Natural killer cell (primary cell): ENCODE results near the gene TAS2R30. TPM values are rescaled to one million over a fixed set of nuclear protein-coding genes. Genes with fewer than 3 reads are reported as not detected.
"Not testable (repeated sequence)": the region's sequence is repeated elsewhere in the genome, so short reads cannot be mapped to it uniquely, and the experiment has no call there.

Experiments
- ATAC-seq, 3 donors: fragments of 150-1000 bp in 2 of 3; fragments of 200-7000 bp in 1 of 3; cut with Tn5 transposase; 1 replicate in 1 of 3; 2 replicates in 2 of 3; pipeline ENCODE4 v1.10.0; 2021; ENCODE audit warnings: mild to moderate bottlenecking in 2 of 3, moderate library complexity in 2 of 3
- DNase-seq, 2 donors: peaks; one replicate each; pipeline versions ENCODE4 v3.0.0 to v3.0.0-alpha.2; 2013 to 2021; ENCODE audit warnings: mixed read lengths in 1 of 2
- H3K27ac ChIP-seq: one replicate; pipeline ENCODE4 v1.5.1; 2013; ENCODE audit warnings: mild to moderate bottlenecking, low read length
- H3K27me3 ChIP-seq: one replicate; pipeline ENCODE4 v1.6.1; 2013; ENCODE audit warnings: low read length; ENCODE audit not compliant: control insufficient read depth, insufficient read depth
- H3K36me3 ChIP-seq: one replicate; pipeline ENCODE4 v1.6.1; 2013; ENCODE audit warnings: low read length; ENCODE audit not compliant: control insufficient read depth, insufficient read depth
- H3K4me1 ChIP-seq: one replicate; pipeline ENCODE4 v1.6.1; 2013; ENCODE audit warnings: low read length; ENCODE audit not compliant: control insufficient read depth, insufficient read depth
- H3K4me3 ChIP-seq: one replicate; pipeline ENCODE4 v1.5.1; 2013; ENCODE audit warnings: low read length
- H3K9me3 ChIP-seq: one replicate; pipeline ENCODE4 v1.6.1; 2013; ENCODE audit warnings: low read length; ENCODE audit not compliant: control insufficient read depth, insufficient read depth
- H3K27ac Mint-ChIP-seq, 2 donors: one replicate each; pipeline ENCODE4 v1.8.0; 2022; ENCODE audit warnings: mild to moderate bottlenecking in 2 of 2, mixed read lengths in 2 of 2, moderate library complexity in 1 of 2
- H3K27me3 Mint-ChIP-seq, 2 donors: one replicate each; pipeline ENCODE4 v1.8.0; 2022; ENCODE audit warnings: low read depth in 2 of 2, mixed read lengths in 2 of 2
- H3K36me3 Mint-ChIP-seq: one replicate; pipeline ENCODE4 v1.8.0; 2022; ENCODE audit warnings: mixed read lengths
- H3K4me1 Mint-ChIP-seq, 2 donors: one replicate each; pipeline ENCODE4 v1.8.0; 2022; ENCODE audit warnings: mixed read lengths in 2 of 2
- H3K4me3 Mint-ChIP-seq: one replicate; pipeline ENCODE4 v1.8.0; 2022; ENCODE audit warnings: mild to moderate bottlenecking, moderate library complexity, mixed read lengths
- H3K9me3 Mint-ChIP-seq, 2 donors: one replicate each; pipeline ENCODE4 v1.8.0; 2022; ENCODE audit warnings: mixed read lengths in 2 of 2
- WGBS: methylation state at CpG from one replicate; pipeline ENCODE4 v1.1.7; 2013; ENCODE audit warnings: missing lambda C conversion rate; ENCODE audit not compliant: insufficient coverage; 5-methylcytosine and 5-hydroxymethylcytosine counted together
- intact Hi-C: fragments of 100-400 bp; cut with micrococcal nuclease; formaldehyde crosslinking; loops from one replicate; pipeline ENCODE4 v1.14.2; 2022
- total RNA-seq, 4 donors: library from RNA; stranded (reverse); fragments of 120-200 nt in 1 of 4; gene quantifications; one replicate each; pipeline versions ENCODE4 v1.2.3 to v1.2.4, GENCODE V29; 2013 to 2022
- TF ChIP-seq, protein P1 (sequence below): fragments of 200-600 bp; IDR thresholded peaks from one replicate; pipeline ENCODE4 v1.8.0; 2022; ENCODE audit warnings: antibody characterized with exemption

TAS2R30 gene
- total RNA-seq, 3 donors from 2014 or later (not counting 1 experiment from before 2014, with no cell fraction given), result 6.9 to 9.7 (median 6.9) TPM

DNA sequence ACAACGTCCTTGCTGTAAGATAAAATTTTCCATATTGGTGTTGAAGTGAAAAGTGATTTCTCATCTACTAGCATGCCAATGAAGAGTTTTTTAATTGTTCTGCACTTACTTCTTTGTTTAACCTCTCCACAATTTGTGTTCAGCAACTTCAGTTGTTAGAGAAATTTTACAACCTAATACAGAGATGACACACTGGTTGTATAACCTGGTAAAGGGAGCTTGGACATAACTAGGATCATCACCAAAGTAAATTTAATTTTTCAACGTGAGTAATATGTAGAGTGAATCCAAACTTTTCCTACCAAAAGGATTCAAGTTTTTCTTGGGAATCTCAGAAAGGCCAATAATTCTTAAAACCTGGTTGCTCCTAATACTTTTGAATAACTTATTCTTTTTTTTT lies 28.9 kb downstream of the TAS2R30 start:
- H3K4me3 ChIP-seq, result no peak overlapping the region
- Mint-ChIP-seq H3K27me3 (no peaks in the 10 kb centered on the region), H3K9me3 (peaks cover 0 to 5% of the 10 kb centered on the region in 2 donors), H3K27ac (no peak overlapping the region), H3K4me3 (no peak overlapping the region), H3K4me1 (peaks cover 45 to 49% of the 10 kb centered on the region in 2 donors), H3K36me3 (no peaks in the 10 kb centered on the region)
- ATAC-seq, result no peak
- 100% methylated on average over 1 of the region's 2 CpGs for WGBS
- no peak for DNase-seq
- H3K27me3 ChIP-seq, result no peaks in the 10 kb centered on the region
- intact Hi-C loops, result no loop called here
- TF ChIP-seq, protein P1, sequence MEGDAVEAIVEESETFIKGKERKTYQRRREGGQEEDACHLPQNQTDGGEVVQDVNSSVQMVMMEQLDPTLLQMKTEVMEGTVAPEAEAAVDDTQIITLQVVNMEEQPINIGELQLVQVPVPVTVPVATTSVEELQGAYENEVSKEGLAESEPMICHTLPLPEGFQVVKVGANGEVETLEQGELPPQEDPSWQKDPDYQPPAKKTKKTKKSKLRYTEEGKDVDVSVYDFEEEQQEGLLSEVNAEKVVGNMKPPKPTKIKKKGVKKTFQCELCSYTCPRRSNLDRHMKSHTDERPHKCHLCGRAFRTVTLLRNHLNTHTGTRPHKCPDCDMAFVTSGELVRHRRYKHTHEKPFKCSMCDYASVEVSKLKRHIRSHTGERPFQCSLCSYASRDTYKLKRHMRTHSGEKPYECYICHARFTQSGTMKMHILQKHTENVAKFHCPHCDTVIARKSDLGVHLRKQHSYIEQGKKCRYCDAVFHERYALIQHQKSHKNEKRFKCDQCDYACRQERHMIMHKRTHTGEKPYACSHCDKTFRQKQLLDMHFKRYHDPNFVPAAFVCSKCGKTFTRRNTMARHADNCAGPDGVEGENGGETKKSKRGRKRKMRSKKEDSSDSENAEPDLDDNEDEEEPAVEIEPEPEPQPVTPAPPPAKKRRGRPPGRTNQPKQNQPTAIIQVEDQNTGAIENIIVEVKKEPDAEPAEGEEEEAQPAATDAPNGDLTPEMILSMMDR, result no peak
- H3K36me3 ChIP-seq, result no peaks in the 10 kb centered on the region
- H3K27ac ChIP-seq, result no peak overlapping the region
- peaks cover 9% of the 10 kb centered on the region for H3K4me1 ChIP-seq
- no peaks in the 10 kb centered on the region for H3K9me3 ChIP-seq

DNA sequence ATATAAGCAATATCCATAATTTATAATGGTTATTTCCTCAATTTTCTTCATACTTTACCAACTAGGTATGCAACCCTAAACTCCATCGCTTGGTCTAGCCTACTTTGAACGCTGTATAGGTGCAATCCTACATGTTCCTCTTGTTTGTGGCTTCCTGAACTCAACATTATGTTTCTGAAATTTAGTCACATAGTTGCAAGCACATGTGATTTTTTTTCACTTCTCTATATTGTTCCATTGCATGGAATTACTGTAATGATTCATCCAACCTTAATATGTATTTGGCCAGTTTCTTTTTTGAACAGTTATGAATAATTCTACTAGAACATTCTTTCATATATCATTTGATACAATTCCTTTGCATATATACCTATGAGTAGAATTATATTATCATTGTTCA lies 39.5 kb downstream of the TAS2R30 start:
- no CpG with 5 or more reads among the region's 2 CpGs for WGBS
- H3K27me3 Mint-ChIP-seq, H3K9me3 Mint-ChIP-seq, H3K27ac Mint-ChIP-seq, intact Hi-C loops, H3K4me3 Mint-ChIP-seq, H3K4me1 ChIP-seq, ATAC-seq, H3K9me3 ChIP-seq, H3K4me3 ChIP-seq, DNase-seq, H3K36me3 ChIP-seq, H3K27ac ChIP-seq, H3K36me3 Mint-ChIP-seq, H3K27me3 ChIP-seq: not testable (repeated sequence)
- peaks cover 12 to 32% of the 10 kb centered on the region in 2 donors for H3K4me1 Mint-ChIP-seq

DNA sequence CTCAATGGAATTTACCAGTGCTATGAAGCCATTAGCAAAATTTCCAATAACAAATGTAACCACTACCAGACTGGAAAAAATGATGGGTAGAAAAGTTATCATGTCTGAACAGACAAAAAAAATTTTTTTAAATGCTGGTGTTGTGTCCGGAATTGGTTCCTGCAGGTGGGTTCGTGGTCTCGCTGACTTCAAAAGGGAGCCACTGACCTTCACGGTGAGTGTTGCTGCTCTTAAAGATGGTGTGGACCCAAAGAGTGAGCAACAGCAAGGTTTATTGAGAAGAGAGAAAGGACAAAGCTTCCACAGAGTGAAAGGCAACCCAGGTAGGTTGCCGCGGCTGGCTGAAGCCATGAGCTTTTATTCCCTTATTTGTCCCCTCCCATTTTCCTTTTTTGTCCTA lies 42.3 kb downstream of the TAS2R30 start, which contains the start of gene TAS2R43:
TSS of gene TAS2R43 (minus strand) at position 186 of the 400 bp plus-strand sequence. CDS start at position 102, 84 bp downstream.
- peak within 1 kb of the TSS in 1 of 2 donors; percentile 16 for H3K27ac Mint-ChIP-seq
- peaks cover 0 to 27% of the 10 kb centered on the region in 2 donors for H3K4me1 Mint-ChIP-seq
- H3K36me3 ChIP-seq, result no peaks in the 10 kb centered on the region
- no peaks in the 10 kb centered on the region for H3K9me3 Mint-ChIP-seq
- no CpG with 5 or more reads among the region's 6 CpGs for WGBS
- no peak within 1 kb of the TSS for H3K4me3 ChIP-seq
- no peaks in the 10 kb centered on the region for H3K4me1 ChIP-seq
- no peaks in the 10 kb centered on the region for H3K27me3 Mint-ChIP-seq
- no peak within 1 kb of the TSS for H3K27ac ChIP-seq
- no peak within 1 kb of the TSS for H3K4me3 Mint-ChIP-seq
- TF ChIP-seq, protein P1, result no peak
- H3K9me3 ChIP-seq, result no peaks in the 10 kb centered on the region
- H3K27me3 ChIP-seq, result no peaks in the 10 kb centered on the region
- ATAC-seq (no peak), DNase-seq (no peak)
- intact Hi-C loops, result no loop called here
- no peaks in the 10 kb centered on the region for H3K36me3 Mint-ChIP-seq

DNA sequence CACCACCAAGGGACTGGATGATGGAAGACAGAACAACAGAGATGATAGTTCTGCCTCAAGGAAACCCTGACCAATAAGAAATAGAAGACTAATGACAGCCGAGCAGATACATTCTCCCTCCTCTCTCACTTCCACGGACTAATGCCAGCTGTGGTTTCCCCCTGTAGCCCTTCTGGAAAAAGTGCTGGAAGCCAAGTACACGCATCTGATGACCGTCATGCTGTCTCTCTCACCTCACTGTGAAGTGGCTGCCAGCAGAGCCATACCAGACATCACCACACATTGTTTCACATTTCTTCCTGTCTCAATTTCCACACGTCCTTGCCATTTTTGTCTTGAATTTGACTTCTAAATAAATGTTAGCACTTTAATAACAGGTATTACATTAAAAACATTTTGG lies 45.2 kb downstream of the TAS2R30 start:
- ATAC-seq (no peak), DNase-seq (no peak)
- Histone ChIP-seq H3K4me3 (no peak overlapping the region), H3K27me3 (no peaks in the 10 kb centered on the region), H3K27ac (no peak overlapping the region), H3K36me3 (no peaks in the 10 kb centered on the region), H3K4me1 (no peaks in the 10 kb centered on the region), H3K9me3 (no peaks in the 10 kb centered on the region)
- Mint-ChIP-seq H3K27ac (no peak overlapping the region), H3K9me3 (no peaks in the 10 kb centered on the region), H3K4me3 (no peak overlapping the region), H3K4me1 (peaks cover 0 to 28% of the 10 kb centered on the region in 2 donors), H3K27me3 (no peaks in the 10 kb centered on the region), H3K36me3 (no peaks in the 10 kb centered on the region)
- no CpG with 5 or more reads among the region's 5 CpGs for WGBS
- TF ChIP-seq, protein P1, result no peak
- intact Hi-C loops, result no loop called here
